GM23248 (cell line): Measurements from ENCODE around the gene BTD. TPM values are rescaled to one million over a fixed set of nuclear protein-coding genes. Genes with fewer than 3 reads are reported as not detected.
A peak's percentile ranks its signal among the peaks of the same experiment; 100 is the strongest.

Source experiments
- DNase-seq: peaks from one replicate; pipeline ENCODE4 v3.0.0-alpha.2; 2015
- H2AFZ ChIP-seq: fragments of 200-600 bp; sonication (generic); 2 replicates; pipeline ENCODE4 v1.6.1; 2016; ENCODE audit warnings: antibody characterized with exemption
- H3F3A ChIP-seq: fragments of 200-600 bp; sonication (generic); 2 replicates; pipeline ENCODE4 v1.6.1; 2016; ENCODE audit warnings: mild to moderate bottlenecking, antibody characterized with exemption, mixed run types; ENCODE audit not compliant: insufficient read depth
- H3K27ac ChIP-seq: fragments of 200-600 bp; sonication (generic); 2 replicates; pipeline ENCODE4 v1.5.1; 2016; ENCODE audit warnings: mild to moderate bottlenecking
- H3K27me3 ChIP-seq: fragments of 200-600 bp; sonication (generic); replicated peaks from 2 replicates; pipeline ENCODE4 v1.6.1; 2016; ENCODE audit warnings: mild to moderate bottlenecking; ENCODE audit not compliant: insufficient read depth
- H3K36me3 ChIP-seq: fragments of 200-600 bp; sonication (generic); 2 replicates; pipeline ENCODE4 v1.6.1; 2016; ENCODE audit warnings: low read depth, mild to moderate bottlenecking
- H3K4me1 ChIP-seq: fragments of 200-600 bp; sonication (generic); 2 replicates; pipeline ENCODE4 v1.6.1; 2016; ENCODE audit warnings: mild to moderate bottlenecking; ENCODE audit not compliant: insufficient read depth
- H3K4me2 ChIP-seq: fragments of 200-600 bp; sonication (generic); one replicate; pipeline ENCODE4 v1.6.1; 2016; ENCODE audit warnings: mild to moderate bottlenecking; ENCODE audit not compliant: unreplicated experiment
- H3K4me3 ChIP-seq: fragments of 200-600 bp; sonication (generic); 2 replicates; pipeline ENCODE4 v1.5.1; 2016; ENCODE audit warnings: mild to moderate bottlenecking
- H3K79me2 ChIP-seq: fragments of 200-600 bp; sonication (generic); 2 replicates; pipeline ENCODE4 v1.6.1; 2016; ENCODE audit warnings: mild to moderate bottlenecking; ENCODE audit not compliant: insufficient read depth
- H3K9ac ChIP-seq: fragments of 200-600 bp; sonication (generic); 2 replicates; pipeline ENCODE4 v1.6.1; 2016; ENCODE audit warnings: mild to moderate bottlenecking
- H3K9me2 ChIP-seq: fragments of 200-600 bp; sonication (generic); 2 replicates; pipeline ENCODE4 v1.6.1; 2016; ENCODE audit warnings: mixed run types, mild to moderate bottlenecking, moderate library complexity; ENCODE audit not compliant: insufficient read depth
- H3K9me3 ChIP-seq: fragments of 200-600 bp; sonication (generic); one replicate; pipeline ENCODE4 v1.6.1; 2017; ENCODE audit warnings: low read depth
- H4K20me1 ChIP-seq: fragments of 200-600 bp; sonication (generic); 2 replicates; pipeline ENCODE4 v1.6.0; 2016; ENCODE audit not compliant: insufficient read depth
- EZH2 ChIP-seq: fragments of 200-600 bp; sonication (generic); IDR thresholded peaks from 2 replicates; pipeline ENCODE4 v1.6.1; 2018; ENCODE audit warnings: antibody characterized with exemption, mild to moderate bottlenecking; ENCODE audit not compliant: insufficient read depth, poor library complexity, severe bottlenecking
- EZH2phosphoT487 ChIP-seq: fragments of 200-600 bp; sonication (generic); IDR thresholded peaks from 2 replicates; pipeline ENCODE4 v1.6.1; 2018; ENCODE audit warnings: antibody characterized with exemption, moderate library complexity, mild to moderate bottlenecking, low read depth; ENCODE audit not compliant: insufficient read depth
- WGBS, 2 experiments: methylation state at CpG; one replicate each; pipeline ENCODE4 v1.1.6; 2015 to 2017; ENCODE audit warnings: low lambda C conversion rate in 2 of 2, low coverage in 1 of 2; ENCODE audit errors: missing lambda C conversion rate in 2 of 2; 5-methylcytosine and 5-hydroxymethylcytosine counted together
- in situ Hi-C: fragments of 300-500 bp; cut with MboI; formaldehyde crosslinking; loops from 2 replicates; pipeline ENCODE4 v1.15.0; 2020
- polyA plus RNA-seq: library from polyadenylated mRNA; unstranded; fragments of >200 nt; fragmentation: Nextera tagmentation; extraction: Ambion mirVana; gene quantifications from 2 replicates; pipeline ENCODE4 v1.2.1, GENCODE V29; 2016
- total RNA-seq: library from RNA; depleted of rRNA; stranded (reverse); fragments of >200 nt; shearing (Covaris generic); gene quantifications from 2 replicates; pipeline ENCODE4 v1.2.3, GENCODE V29; 2014

The BTD gene
- total and polyA plus RNA-seq, 2 experiments from 2014 or later, result 20.1 to 48.0 TPM

- peak overlapping the region; percentile 86 for H3K9ac ChIP-seq
- no peaks in the 10 kb centered on the region for H3K9me2 ChIP-seq
- no peaks in the 10 kb centered on the region for H3K27me3 ChIP-seq
- peak overlapping the region; percentile 62 for H3K4me3 ChIP-seq
- no peaks in the 10 kb centered on the region for H3K36me3 ChIP-seq
- DNase-seq, result peak; percentile 97
- peaks cover 63% of the 10 kb centered on the region for H3K4me1 ChIP-seq
- no peaks in the 10 kb centered on the region for H3K9me3 ChIP-seq
- H2AFZ ChIP-seq, result peak overlapping the region; percentile 30
- H3K4me2 ChIP-seq, result peak overlapping the region; percentile 77
- H4K20me1 ChIP-seq, result no peaks in the 10 kb centered on the region
- H3F3A ChIP-seq, result peaks cover 61% of the 10 kb centered on the region
- WGBS, 2 experiments, result 1% methylated on average over 14 of the region's 14 CpGs
- in situ Hi-C loops, result no loop called here
- H3K27ac ChIP-seq, result peak overlapping the region; percentile 99
- TF ChIP-seq EZH2phosphoT487 (no peak), EZH2 (no peak)
- no peaks in the 10 kb centered on the region for H3K79me2 ChIP-seq
These were observed 34.6 kb downstream of the BTD start for GRCh38 chr3:15636028-15636709.

- H3K79me2 ChIP-seq, result no peaks in the 10 kb centered on the region
- H2AFZ ChIP-seq, result no peak overlapping the region
- no peak overlapping the region for H3K4me2 ChIP-seq
- H3F3A ChIP-seq, result peaks cover 56% of the 10 kb centered on the region
- DNase-seq, result no peak
- no peak overlapping the region for H3K4me3 ChIP-seq
- H3K9me2 ChIP-seq, result no peaks in the 10 kb centered on the region
- peak overlapping the region; percentile 86 for H3K9ac ChIP-seq
- in situ Hi-C loops, result no loop called here
- 87% methylated on average over 7 of the region's 7 CpGs for WGBS, 2 experiments
- H3K4me1 ChIP-seq, result peaks cover 54% of the 10 kb centered on the region
- no peak for TF ChIP-seq EZH2
- no peak for TF ChIP-seq EZH2phosphoT487
- H3K9me3 ChIP-seq, result no peaks in the 10 kb centered on the region
- H4K20me1 ChIP-seq, result no peaks in the 10 kb centered on the region
- no peaks in the 10 kb centered on the region for H3K36me3 ChIP-seq
- no peaks in the 10 kb centered on the region for H3K27me3 ChIP-seq
- peak overlapping the region; percentile 99 for H3K27ac ChIP-seq
These were observed 35.8 kb downstream of the BTD start for GRCh38 chr3:15637131-15637951.

DNA sequence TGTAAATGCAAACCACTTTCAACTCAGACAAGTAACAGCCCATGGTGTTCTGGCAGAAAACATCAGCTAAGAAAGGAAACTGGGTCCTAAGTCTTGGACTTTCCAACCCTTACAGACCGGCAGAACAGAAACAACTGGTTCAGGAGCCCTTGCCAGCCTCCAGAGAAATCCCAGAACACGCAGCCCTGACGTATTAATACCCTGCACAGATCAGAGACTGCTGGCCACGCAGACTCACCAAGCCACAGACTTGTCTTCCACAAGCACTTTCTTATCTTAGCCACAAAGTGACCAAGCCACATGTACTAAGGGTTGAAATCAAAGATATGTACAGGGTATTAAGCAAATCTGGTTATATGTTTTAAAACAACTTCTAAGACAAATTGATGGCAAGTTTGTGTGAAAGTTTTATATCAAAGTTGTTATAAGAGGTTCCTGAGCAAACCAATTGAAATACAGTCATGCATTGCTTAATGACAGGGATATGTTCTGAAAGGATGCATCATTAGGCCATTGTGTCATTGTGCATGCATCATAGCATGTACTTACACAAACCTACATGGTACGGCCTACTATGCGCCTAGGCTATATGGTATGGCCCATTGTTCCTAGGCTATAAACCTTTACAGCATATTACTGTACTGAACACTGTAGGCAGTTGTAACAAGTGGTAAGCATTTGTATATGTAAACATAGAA, 36.8 kb downstream of the BTD start:
- 85 to 86% methylated on average over 6 of the region's 6 CpGs for WGBS, 2 experiments
- in situ Hi-C loops, result no loop called here
- H3K4me3 ChIP-seq, result no peak overlapping the region
- H3F3A ChIP-seq, result peaks cover 56% of the 10 kb centered on the region
- DNase-seq, result peak; percentile 61
- H3K9me3 ChIP-seq, result no peaks in the 10 kb centered on the region
- H3K9me2 ChIP-seq, result no peaks in the 10 kb centered on the region
- TF ChIP-seq EZH2 (no peak), EZH2phosphoT487 (no peak)
- H3K27me3 ChIP-seq, result no peaks in the 10 kb centered on the region
- no peaks in the 10 kb centered on the region for H3K79me2 ChIP-seq
- no peaks in the 10 kb centered on the region for H3K36me3 ChIP-seq
- peak overlapping the region; percentile 35 for H3K27ac ChIP-seq
- H4K20me1 ChIP-seq, result no peaks in the 10 kb centered on the region
- H3K4me1 ChIP-seq, result peaks cover 54% of the 10 kb centered on the region
- no peak overlapping the region for H2AFZ ChIP-seq
- no peak overlapping the region for H3K9ac ChIP-seq
- no peak overlapping the region for H3K4me2 ChIP-seq

GRCh38 chr3:15638891-15639262, 37.3 kb downstream of the BTD start:
- no peaks in the 10 kb centered on the region for H3K9me3 ChIP-seq
- peaks cover 53% of the 10 kb centered on the region for H3F3A ChIP-seq
- no peaks in the 10 kb centered on the region for H4K20me1 ChIP-seq
- peak overlapping the region; percentile 35 for H3K27ac ChIP-seq
- peak; percentile 39 for DNase-seq
- H3K9me2 ChIP-seq, result no peaks in the 10 kb centered on the region
- H3K36me3 ChIP-seq, result no peaks in the 10 kb centered on the region
- H3K9ac ChIP-seq, result no peak overlapping the region
- TF ChIP-seq EZH2phosphoT487, result no peak
- 45 to 54% methylated on average over 1 of the region's 1 CpG for WGBS, 2 experiments
- H3K27me3 ChIP-seq, result no peaks in the 10 kb centered on the region
- no peak overlapping the region for H3K4me3 ChIP-seq
- H3K4me1 ChIP-seq, result peaks cover 49% of the 10 kb centered on the region
- in situ Hi-C loops, result no loop called here
- no peak overlapping the region for H3K4me2 ChIP-seq
- H2AFZ ChIP-seq, result no peak overlapping the region
- H3K79me2 ChIP-seq, result no peaks in the 10 kb centered on the region
